WTC11 (cell line): Measurements from ENCODE around the gene BACE2. TPM values are rescaled to one million over a fixed set of nuclear protein-coding genes. Genes with fewer than 3 reads are reported as not detected.

ENCODE experiments used
- ATAC-seq: fragments of 200-7000 bp; cut with Tn5 transposase; 2 replicates; pipeline ENCODE4 v1.10.0; 2021; ENCODE audit warnings: mild to moderate bottlenecking, moderate library complexity
- CTCF ChIA-PET: fragments of 300-600 bp; sonication (Branson Sonifier 250); formaldehyde crosslinking; loops from one replicate; lab custom pipeline; 2021; ENCODE audit warnings: antibody characterized with exemption; lab: Charles Lee
- POLR2A ChIA-PET: fragments of 350-600 bp; sonication (Branson Sonifier 250); formaldehyde crosslinking; loops from one replicate; lab custom pipeline; 2021; ENCODE audit warnings: antibody characterized with exemption; lab: Charles Lee
- DNase-seq: peaks from one replicate; pipeline ENCODE4 v3.0.0; 2021; ENCODE audit warnings: low spot score
- H3K27ac Mint-ChIP-seq: 2 replicates; pipeline ENCODE4 v1.8.0; 2021; ENCODE audit warnings: mixed read lengths
- H3K27me3 Mint-ChIP-seq: 2 replicates; pipeline ENCODE4 v1.8.0; 2021; ENCODE audit warnings: low read depth, mild to moderate bottlenecking, moderate library complexity, mixed read lengths
- H3K36me3 Mint-ChIP-seq: 2 replicates; pipeline ENCODE4 v1.8.0; 2021; ENCODE audit warnings: mixed read lengths
- H3K4me1 Mint-ChIP-seq: 2 replicates; pipeline ENCODE4 v1.8.0; 2022; ENCODE audit warnings: mixed read lengths
- H3K4me3 Mint-ChIP-seq: 2 replicates; pipeline ENCODE4 v1.8.0; 2021; ENCODE audit warnings: mild to moderate bottlenecking, moderate library complexity, mixed read lengths
- H3K9me3 Mint-ChIP-seq: 2 replicates; pipeline ENCODE4 v1.8.0; 2021; ENCODE audit warnings: mixed read lengths
- ARID4B ChIP-seq: sonication (generic); formaldehyde crosslinking; IDR thresholded peaks from 2 replicates; pipeline ENCODE4 v1.8.0; 2023; ENCODE audit warnings: missing genetic modification reagents, mild to moderate bottlenecking, borderline replicate concordance
- CREB1 ChIP-seq: sonication (generic); formaldehyde crosslinking; IDR thresholded peaks from 2 replicates; pipeline ENCODE4 v1.8.0; 2023; ENCODE audit warnings: mild to moderate bottlenecking, missing genetic modification reagents
- CTCF ChIP-seq: fragments of 200-600 bp; IDR thresholded peaks from 2 replicates; pipeline ENCODE4 v1.8.0; 2022; ENCODE audit warnings: antibody characterized with exemption
- GABPB1 ChIP-seq: sonication (generic); formaldehyde crosslinking; IDR thresholded peaks from 2 replicates; pipeline ENCODE4 v1.8.1; 2023; ENCODE audit warnings: mild to moderate bottlenecking, missing genetic modification reagents
- IRF2 ChIP-seq: sonication (generic); formaldehyde crosslinking; IDR thresholded peaks from 2 replicates; pipeline ENCODE4 v1.8.0; 2022; ENCODE audit warnings: low read depth, missing genetic modification reagents, borderline replicate concordance
- MXD4 ChIP-seq: fragments of 250-450 bp; sonication (Bioruptor Pico); IDR thresholded peaks from 2 replicates; pipeline ENCODE4 v1.8.0; 2021; ENCODE audit warnings: mild to moderate bottlenecking, moderate library complexity, borderline replicate concordance
- MYBL2 ChIP-seq: sonication (generic); formaldehyde crosslinking; IDR thresholded peaks from 2 replicates; pipeline ENCODE4 v1.8.1; 2023; ENCODE audit warnings: mild to moderate bottlenecking, moderate library complexity, missing genetic modification reagents
- NR1H2 ChIP-seq: sonication (generic); formaldehyde crosslinking; IDR thresholded peaks from 2 replicates; pipeline ENCODE4 v1.9.0; 2021; ENCODE audit warnings: mild to moderate bottlenecking, moderate library complexity, missing genetic modification reagents
- NR2C2 ChIP-seq: sonication (generic); formaldehyde crosslinking; IDR thresholded peaks from 2 replicates; pipeline ENCODE4 v1.8.0; 2022; ENCODE audit warnings: mild to moderate bottlenecking, missing genetic modification reagents
- OVOL2 ChIP-seq: fragments of 250-450 bp; sonication (Bioruptor Pico); IDR thresholded peaks from 2 replicates; pipeline ENCODE4 v1.9.0; 2021; ENCODE audit warnings: mild to moderate bottlenecking, borderline replicate concordance
- PREB ChIP-seq: sonication (generic); formaldehyde crosslinking; IDR thresholded peaks from 2 replicates; pipeline ENCODE4 v1.8.1; 2022; ENCODE audit warnings: mild to moderate bottlenecking, missing genetic modification reagents, moderate library complexity, borderline replicate concordance
- SMAD3 ChIP-seq: sonication (generic); formaldehyde crosslinking; IDR thresholded peaks from 2 replicates; pipeline ENCODE4 v1.8.0; 2022; ENCODE audit warnings: missing genetic modification reagents, mild to moderate bottlenecking, borderline replicate concordance
- SMAD4 ChIP-seq: sonication (generic); formaldehyde crosslinking; IDR thresholded peaks from 2 replicates; pipeline ENCODE4 v1.8.0; 2022; ENCODE audit warnings: mild to moderate bottlenecking, missing genetic modification reagents
- STAT6 ChIP-seq: sonication (generic); formaldehyde crosslinking; conservative IDR thresholded peaks from 2 replicates; pipeline ENCODE4 v1.8.1; 2023; ENCODE audit warnings: mild to moderate bottlenecking, low read depth, missing genetic modification reagents, moderate library complexity
- ZBTB21 ChIP-seq: sonication (generic); formaldehyde crosslinking; IDR thresholded peaks from 2 replicates; pipeline ENCODE4 v1.8.1; 2023; ENCODE audit warnings: mild to moderate bottlenecking, missing genetic modification reagents, borderline replicate concordance
- ZBTB43 ChIP-seq: sonication (generic); formaldehyde crosslinking; IDR thresholded peaks from 2 replicates; pipeline ENCODE4 v1.8.1; 2023; ENCODE audit warnings: mild to moderate bottlenecking, missing genetic modification reagents
- ZMAT4 ChIP-seq: fragments of 250-450 bp; sonication (Bioruptor Pico); IDR thresholded peaks from 2 replicates; pipeline ENCODE4 v1.9.0; 2021; ENCODE audit warnings: mild to moderate bottlenecking
- ZNF121 ChIP-seq: sonication (generic); formaldehyde crosslinking; IDR thresholded peaks from 2 replicates; pipeline ENCODE4 v1.8.0; 2023; ENCODE audit warnings: missing genetic modification reagents
- ZNF138 ChIP-seq: sonication (generic); formaldehyde crosslinking; conservative IDR thresholded peaks from 2 replicates; pipeline ENCODE4 v1.8.1; 2022; ENCODE audit warnings: mild to moderate bottlenecking, moderate library complexity, missing genetic modification reagents
- ZNF263 ChIP-seq: sonication (generic); formaldehyde crosslinking; IDR thresholded peaks from 2 replicates; pipeline ENCODE4 v1.8.1; 2022; ENCODE audit warnings: low read depth, mild to moderate bottlenecking, moderate library complexity, missing genetic modification reagents
- ZNF416 ChIP-seq: fragments of 250-450 bp; sonication (Bioruptor Pico); IDR thresholded peaks from 2 replicates; pipeline ENCODE4 v1.9.0; 2021; ENCODE audit warnings: mild to moderate bottlenecking, inconsistent platforms
- total RNA-seq: library from RNA; stranded (reverse); gene quantifications from 3 replicates; pipeline ENCODE4 v1.2.3, GENCODE V29; 2021

The BACE2 gene
- total RNA-seq, 1 experiment from 2014 or later = 9.8 TPM

GRCh38 chr21:41302976-41303375 is 135.0 kb downstream of the BACE2 start:
- Mint-ChIP-seq H3K4me3 (no peak overlapping the region), H3K27me3 (peaks cover 2% of the 10 kb centered on the region; the same call in 1 of the 2 replicates), H3K9me3 (peaks cover 33% of the 10 kb centered on the region), H3K36me3 (peaks cover 15% of the 10 kb centered on the region), H3K27ac (no peak overlapping the region), H3K4me1 (peaks cover 5% of the 10 kb centered on the region)
- TF ChIP-seq NR1H2 (CRISPR knock-in tag) (no peak), PREB (no peak), SMAD4 (CRISPR knock-in tag) (no peak), GABPB1 (CRISPR knock-in tag) (no peak), ZBTB21 (CRISPR knock-in tag) (no peak), ZNF263 (no peak), CTCF (no peak), ARID4B (CRISPR knock-in tag) (no peak), MXD4 (no peak)
- ChIA-PET CTCF (no interaction called here), POLR2A (no interaction called here)
- ATAC-seq (no peak), DNase-seq (no peak)

GRCh38 chr21:41304068-41304720 is 136.2 kb downstream of the BACE2 start:
- CTCF ChIA-PET = no interaction called here
- Mint-ChIP-seq H3K9me3 (peaks cover 22% of the 10 kb centered on the region), H3K4me3 (no peak overlapping the region), H3K36me3 (peaks cover 15% of the 10 kb centered on the region), H3K4me1 (peaks cover 8% of the 10 kb centered on the region), H3K27me3 (no peaks in the 10 kb centered on the region; the same call in 1 of the 2 replicates), H3K27ac (no peak overlapping the region)
- no peak for DNase-seq
- ATAC-seq = no peak
- POLR2A ChIA-PET = no interaction called here
- TF ChIP-seq ZNF138 (CRISPR knock-in tag) (no peak), ZMAT4 (CRISPR knock-in tag) (no peak), STAT6 (no peak), MYBL2 (CRISPR knock-in tag) (no peak), SMAD3 (CRISPR knock-in tag) (no peak), IRF2 (CRISPR knock-in tag) (no peak), SMAD4 (CRISPR knock-in tag) (no peak), GABPB1 (CRISPR knock-in tag) (no peak), OVOL2 (CRISPR knock-in tag) (no peak), ZBTB21 (CRISPR knock-in tag) (no peak), CREB1 (CRISPR knock-in tag) (no peak), ZBTB43 (CRISPR knock-in tag) (no peak), NR2C2 (CRISPR knock-in tag) (no peak), NR1H2 (CRISPR knock-in tag) (no peak), ZNF121 (CRISPR knock-in tag) (no peak), PREB (no peak), ZNF416 (CRISPR knock-in tag) (no peak)
